Middle frontal gyrus (tissue), 1 donor: ENCODE data around the gene PTPN2.
"Not testable (repeated sequence)": the region's sequence is repeated elsewhere in the genome, so short reads cannot be mapped to it uniquely, and the experiment has no call there.

Experiments used
- DNase-seq: peaks from one replicate; pipeline ENCODE4 v3.0.0-alpha.2; 2015; ENCODE audit warnings: low spot score; ENCODE audit errors: extremely low spot score

The PTPN2 gene

DNA sequence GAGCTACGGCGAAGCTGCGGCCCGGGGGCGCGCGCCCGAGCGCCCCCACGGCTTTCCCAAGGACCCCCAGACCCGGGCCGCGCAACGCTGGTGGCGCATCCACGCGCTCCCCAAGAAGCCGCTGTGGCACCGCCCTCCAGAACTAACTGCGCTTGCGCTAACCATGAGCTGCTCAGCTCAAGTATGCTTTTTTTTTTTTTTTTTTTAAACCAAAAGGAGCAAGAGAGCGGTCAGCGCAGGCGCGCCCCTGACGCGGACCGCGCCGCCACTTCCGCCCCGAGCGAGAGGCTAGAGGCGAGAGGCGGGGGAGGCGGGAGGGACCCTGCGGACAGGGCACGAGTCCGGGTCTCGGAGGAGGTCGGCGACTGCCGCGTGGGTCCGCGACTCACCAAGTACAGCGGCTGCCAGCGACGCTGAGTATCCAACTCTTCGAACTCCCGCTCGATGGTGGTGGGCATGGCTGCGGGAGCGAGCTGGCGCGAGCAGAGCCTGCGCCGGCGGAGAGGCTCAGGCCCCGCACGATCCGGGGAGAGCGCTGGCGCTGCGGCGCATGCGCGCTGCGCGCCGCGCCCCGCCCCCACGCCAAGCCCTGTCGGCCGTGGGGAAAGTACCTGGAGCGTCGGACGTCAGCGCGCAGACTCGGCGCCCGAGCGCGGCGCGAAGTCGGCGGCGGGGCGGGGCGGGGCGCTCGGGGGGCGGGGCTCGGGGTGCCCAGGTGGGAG lies at the start of gene PTPN2:
Gene PTPN2, minus strand, starts transcription at position 554 of the 722 bp plus-strand sequence. Its CDS starts 96 bp downstream, at position 458.
- DNase-seq: peak; percentile 87

DNA sequence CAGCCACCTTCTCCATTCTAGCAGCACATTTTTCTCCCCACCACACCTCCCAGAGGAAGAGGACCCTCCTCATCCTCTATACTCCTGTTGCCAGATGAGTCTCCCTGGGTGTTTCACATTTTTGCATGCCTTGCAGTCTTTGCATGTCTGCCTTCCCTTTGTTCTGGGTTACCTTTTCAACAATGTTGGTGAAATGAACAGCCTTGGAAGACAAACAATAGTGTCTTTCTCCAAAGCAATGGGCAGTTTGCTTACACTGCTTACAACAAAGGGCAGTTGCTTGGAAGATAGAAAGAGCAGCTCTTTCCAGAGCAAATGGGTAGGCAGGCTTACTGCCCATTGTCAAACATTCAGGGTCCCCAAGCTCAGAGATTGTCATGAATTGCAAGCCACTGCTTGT lies 49.3 kb upstream of the PTPN2 start:
- DNase-seq: no peak

GRCh38 chr18:12930908-12931307 lies 46.9 kb upstream of the PTPN2 start:
- no peak for DNase-seq

DNA sequence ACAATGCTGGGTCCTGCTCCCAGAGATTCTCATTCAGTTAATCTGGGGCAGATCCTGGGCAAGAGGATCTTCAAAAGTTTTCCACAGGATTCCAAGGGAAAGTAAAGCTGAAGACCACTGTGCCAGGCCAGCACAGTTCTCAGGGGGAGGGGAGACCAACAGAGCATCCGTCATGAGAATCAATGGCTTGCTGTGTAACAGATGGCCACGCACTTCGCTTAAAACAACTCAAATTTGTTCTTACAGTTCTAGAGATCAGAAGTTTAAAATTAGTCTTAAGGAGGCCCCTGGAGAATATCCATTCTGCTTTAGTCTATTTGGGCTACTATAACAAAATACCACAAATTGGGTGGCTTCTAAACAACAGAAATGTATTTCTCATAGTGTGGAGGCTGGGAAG lies 46.3 kb upstream of the PTPN2 start:
- no peak for DNase-seq

- DNase-seq: no peak
Observed at GRCh38 chr18:12929477-12930083, 45.5 kb upstream of the PTPN2 start.

DNA sequence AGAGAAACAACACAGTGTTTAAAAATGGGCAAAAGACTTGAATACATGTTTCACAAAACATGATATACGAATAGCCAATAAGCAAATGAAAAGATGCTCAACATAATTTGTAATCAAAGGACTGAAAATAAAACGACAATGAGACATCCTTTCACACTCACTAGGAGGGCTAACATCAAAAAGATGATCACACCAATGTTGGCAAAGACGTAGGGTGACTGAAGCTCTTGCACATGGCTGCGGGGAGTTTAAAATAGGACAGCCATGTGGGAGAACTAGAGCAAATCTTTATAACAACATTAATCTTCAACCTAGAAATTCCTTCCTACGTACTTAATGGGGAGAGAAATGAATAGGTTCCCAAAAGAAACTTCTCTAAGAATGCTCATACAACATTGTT lies 44.6 kb upstream of the PTPN2 start:
- no peak for DNase-seq

GRCh38 chr18:12928206-12928605 lies 44.2 kb upstream of the PTPN2 start:
- no peak for DNase-seq

DNA sequence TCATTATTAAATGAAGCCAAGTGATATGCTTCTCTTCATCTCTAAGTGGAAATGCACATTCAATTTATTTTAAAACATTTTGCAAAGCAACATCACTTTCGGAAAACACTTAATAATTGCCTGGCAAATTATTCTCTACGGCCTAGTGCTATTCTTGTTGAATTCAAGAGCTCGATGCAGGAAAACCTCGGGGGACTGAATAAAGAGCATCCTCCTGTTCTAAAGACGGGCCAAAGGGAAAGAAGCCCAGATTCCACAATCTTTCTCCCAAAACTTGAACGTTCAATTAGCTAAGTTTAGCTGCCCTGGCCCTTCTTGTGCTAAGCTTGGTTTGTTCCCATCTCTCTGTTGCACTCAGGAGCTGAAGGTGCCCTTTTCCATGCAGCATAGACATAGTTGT lies 40.6 kb upstream of the PTPN2 start:
- DNase-seq: no peak

DNA sequence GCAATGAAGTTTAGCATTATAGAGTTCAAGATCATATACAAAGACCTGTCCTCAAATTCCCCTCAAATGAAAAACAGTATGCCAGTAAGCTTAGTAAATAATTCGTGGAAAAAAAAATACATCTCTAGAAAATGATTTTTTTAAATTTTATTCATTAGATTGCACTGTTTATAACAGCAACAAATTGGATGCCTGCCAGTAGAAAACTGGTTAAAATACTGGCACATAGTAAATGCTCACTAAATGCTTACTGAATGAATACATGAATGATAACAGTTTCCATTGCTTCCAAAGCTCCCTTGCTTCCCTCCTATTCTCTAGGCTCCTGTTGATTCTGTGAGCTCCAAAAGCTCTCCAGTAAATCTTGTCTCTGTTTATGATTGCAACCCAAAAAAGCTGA lies 38.2 kb upstream of the PTPN2 start:
- no peak for DNase-seq

GRCh38 chr18:12921178-12921577 lies 37.1 kb upstream of the PTPN2 start:
- DNase-seq: no peak

DNA sequence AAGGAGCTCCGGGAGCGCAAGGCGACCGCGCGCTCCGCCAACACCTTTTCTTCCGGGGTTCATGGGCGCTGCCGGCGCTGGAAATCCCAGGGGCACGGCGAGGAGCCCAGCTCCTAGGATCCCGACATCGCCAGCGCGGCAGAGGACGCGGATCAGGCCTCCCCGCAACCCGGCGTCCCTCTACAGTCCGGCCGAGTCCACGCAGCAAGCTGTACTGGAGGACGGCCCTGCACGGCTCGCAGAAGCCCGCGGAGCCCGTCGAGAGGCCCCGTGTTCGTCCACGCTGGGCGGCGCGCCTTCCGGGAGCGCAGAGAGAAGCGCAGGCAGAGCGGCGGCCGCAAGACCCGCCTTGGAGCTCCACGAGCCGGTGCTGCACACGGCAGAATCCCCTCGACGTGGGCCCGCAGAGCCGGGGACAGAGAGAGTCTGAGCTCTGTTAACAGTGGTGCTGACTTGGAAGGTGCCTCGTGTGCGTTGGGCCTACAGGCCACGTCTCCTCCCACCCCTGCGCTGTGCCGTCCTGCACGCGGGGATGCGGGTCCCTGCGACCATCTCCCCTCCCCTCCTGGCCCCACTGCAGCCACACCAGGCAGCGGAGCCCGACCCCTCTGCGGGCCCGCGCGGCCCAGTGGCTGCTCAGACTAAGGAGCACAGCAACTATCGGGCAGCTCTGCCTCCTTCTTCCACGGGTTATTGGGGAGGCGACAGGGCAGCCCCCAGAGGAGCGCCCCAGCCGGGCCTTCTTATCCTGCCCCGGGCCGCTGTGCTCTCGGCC lies 28.1 kb upstream of the PTPN2 start:
- DNase-seq: no peak

- DNase-seq: no peak
Observed at GRCh38 chr18:12911025-12911928, 27.2 kb upstream of the PTPN2 start.

DNA sequence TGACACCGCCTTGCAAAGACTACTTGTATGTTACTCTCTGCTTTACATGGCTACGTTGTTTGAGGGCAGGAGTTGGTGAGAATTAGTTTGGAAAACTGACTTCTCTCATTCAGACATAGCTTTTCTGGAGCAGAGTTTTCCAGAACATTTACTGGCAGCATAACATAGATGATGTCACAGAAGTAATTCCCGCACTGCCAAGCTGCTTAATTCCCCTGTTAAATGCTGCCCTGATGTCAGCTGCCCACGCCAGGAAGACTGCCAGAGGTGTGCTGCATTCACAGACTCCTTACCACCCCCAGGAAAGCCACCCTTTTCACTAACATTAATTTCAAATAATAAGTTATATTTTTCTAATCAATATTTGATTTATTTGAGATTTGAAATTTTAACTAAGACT lies 24.7 kb upstream of the PTPN2 start:
- no peak for DNase-seq

DNA sequence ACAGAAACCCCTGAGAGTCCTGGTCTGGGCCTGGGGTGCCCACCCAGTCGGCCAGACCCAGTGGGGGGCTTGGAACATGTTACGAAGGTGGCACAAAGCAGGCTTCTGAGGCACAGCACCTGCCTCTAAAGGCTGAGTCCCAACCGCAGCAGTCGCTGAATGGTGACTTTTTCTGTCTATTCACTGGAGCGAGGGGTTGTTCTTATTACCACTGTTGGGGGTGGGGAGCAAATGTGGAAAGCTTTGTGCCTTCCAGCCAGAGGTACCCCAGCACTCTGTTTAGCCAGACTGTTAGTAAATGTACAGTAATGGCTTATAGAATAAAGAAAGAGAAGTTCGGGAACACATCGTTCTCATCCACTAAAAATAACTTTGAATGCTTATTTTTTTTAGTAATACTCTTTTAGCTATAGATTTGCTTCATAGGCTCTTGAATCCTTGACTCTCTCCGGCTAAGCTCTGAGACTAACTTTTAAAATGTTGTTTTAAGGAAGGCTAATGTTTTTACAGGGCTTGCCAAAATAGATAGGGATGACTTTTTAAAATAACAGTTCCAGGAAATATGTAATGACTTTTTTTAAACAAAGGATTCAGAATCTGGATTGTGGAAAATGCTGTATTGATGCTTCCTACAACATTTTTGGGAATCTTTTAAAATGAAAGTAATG lies 23.4 kb upstream of the PTPN2 start:
- no peak for DNase-seq

DNA sequence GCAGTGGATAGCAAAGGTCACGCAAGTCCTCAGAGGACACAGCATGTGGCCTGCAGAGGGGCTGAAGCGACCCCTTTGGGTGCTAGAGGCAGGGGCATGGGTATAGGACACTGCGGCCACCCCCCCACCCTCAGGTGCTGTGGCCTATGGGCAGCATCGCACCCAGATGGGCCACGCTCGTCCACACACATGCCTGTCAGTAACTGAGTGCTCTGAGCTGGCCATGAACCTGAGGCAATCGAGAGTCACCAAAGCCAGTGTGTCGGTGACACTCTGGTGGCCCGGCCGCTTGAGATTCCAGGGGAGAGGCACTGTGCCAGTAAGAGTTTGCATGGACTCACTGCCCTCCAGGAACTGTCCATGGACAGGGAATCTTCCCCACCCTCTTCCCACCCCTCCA lies 22.7 kb upstream of the PTPN2 start:
- no peak for DNase-seq

GRCh38 chr18:12906119-12906518 lies 22.1 kb upstream of the PTPN2 start:
- DNase-seq: no peak

- DNase-seq: no peak
Observed at GRCh38 chr18:12904012-12904516, 20.0 kb upstream of the PTPN2 start.

DNA sequence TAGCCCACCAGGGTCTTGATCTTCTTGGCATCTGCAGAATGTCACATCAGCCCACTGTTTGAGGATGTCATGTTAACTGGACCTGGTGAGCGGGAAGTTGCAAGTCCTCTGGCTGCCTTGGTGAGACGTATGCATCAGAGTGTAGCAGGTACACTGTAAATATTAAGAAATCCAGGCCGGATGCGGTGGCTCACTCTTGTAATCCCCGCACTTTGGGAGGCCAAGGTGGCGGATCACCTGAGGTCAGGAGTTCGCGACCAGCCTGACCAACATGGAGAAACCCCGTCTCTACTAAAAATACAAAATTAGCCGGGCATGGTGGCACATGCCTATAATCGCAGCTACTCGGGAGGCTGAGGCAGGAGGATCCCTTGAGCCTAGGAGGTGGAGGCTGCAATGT lies 17.2 kb upstream of the PTPN2 start:
- not testable (repeated sequence) for DNase-seq

DNA sequence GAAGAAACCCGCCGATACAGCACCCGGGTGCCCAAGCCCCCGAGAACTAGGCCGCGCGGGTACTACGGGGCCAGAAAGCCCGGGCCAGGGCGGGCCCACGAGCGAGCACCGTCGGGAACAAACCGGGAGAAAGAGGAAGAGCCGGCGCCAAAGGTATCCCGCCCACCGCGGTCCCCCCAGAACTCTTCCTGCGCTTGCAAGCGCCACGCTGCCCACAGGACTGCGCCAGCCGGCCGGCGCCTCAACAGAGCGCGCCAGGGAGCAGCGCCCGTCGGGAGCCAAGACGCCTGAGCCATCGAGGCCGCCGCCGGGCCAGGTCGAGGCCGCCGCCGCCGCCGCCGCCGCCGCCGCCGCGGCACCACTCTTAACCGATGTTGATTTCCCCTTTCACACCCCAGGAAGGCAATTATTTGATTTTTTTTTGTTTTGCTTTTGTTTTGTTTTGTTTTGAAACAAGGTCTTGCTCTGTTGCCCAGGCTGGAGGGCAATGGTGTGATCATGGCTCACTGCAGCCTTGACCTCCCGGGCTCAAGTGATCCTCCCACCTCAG lies 12.8 kb upstream of the PTPN2 start:
- not testable (repeated sequence) for DNase-seq

DNA sequence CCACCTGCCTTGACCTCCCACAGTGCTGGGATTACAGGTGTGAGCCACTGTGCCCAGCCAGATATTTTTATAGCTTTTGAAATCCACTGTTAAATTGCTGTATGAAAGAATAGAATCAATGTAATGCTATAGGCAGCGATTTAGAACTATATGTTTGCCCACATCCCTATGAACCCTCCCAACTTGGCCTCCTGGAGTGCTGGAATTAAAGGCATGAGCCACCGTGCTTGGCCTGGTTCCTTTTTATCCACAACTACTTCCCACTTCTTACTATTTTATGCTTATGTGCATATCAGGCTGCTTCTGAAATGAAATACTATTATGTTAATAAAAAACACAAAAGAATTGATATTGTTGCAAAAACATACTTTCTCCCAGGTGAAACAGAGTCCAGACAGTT lies 11.6 kb upstream of the PTPN2 start:
- DNase-seq: no peak
